ENCODE results near the gene CTIF.
"Not testable (repeated sequence)": the region's sequence is repeated elsewhere in the genome, so short reads cannot be mapped to it uniquely, and the experiment has no call there.

The CTIF gene

GRCh38 chr18:48811977-48812451 lies 273.2 kb downstream of the CTIF start:
- DNase-seq = not testable (repeated sequence)

- DNase-seq = no peak
Observed at GRCh38 chr18:48813321-48813720, 274.5 kb downstream of the CTIF start.

GRCh38 chr18:48813833-48814489 lies 275.1 kb downstream of the CTIF start:
- DNase-seq = peak; percentile 97

- no peak for DNase-seq
Observed at GRCh38 chr18:48814490-48815178, 275.8 kb downstream of the CTIF start.

- no peak for DNase-seq
Observed at GRCh38 chr18:48815179-48815515, 276.3 kb downstream of the CTIF start.

- DNase-seq = no peak
Observed at GRCh38 chr18:48815581-48816324, 276.9 kb downstream of the CTIF start.

GRCh38 chr18:48816554-48816953 lies 277.7 kb downstream of the CTIF start:
- no peak for DNase-seq

GRCh38 chr18:48817021-48817461 lies 278.2 kb downstream of the CTIF start:
- DNase-seq = no peak

- DNase-seq = no peak
Observed at GRCh38 chr18:48818329-48819254, 279.8 kb downstream of the CTIF start.

- no peak for DNase-seq
Observed at GRCh38 chr18:48819276-48819675, 280.4 kb downstream of the CTIF start.

GRCh38 chr18:48819781-48820482 lies 281.1 kb downstream of the CTIF start:
- DNase-seq = no peak

GRCh38 chr18:48820483-48821250 lies 281.8 kb downstream of the CTIF start:
- DNase-seq = no peak

- no peak for DNase-seq
Observed at GRCh38 chr18:48821251-48821590, 282.4 kb downstream of the CTIF start.

- DNase-seq = no peak
Observed at GRCh38 chr18:48821845-48822244, 283.0 kb downstream of the CTIF start.

GRCh38 chr18:48824231-48824970 lies 285.6 kb downstream of the CTIF start:
- no peak for DNase-seq

GRCh38 chr18:48825101-48825745 lies 286.4 kb downstream of the CTIF start:
- no peak for DNase-seq

- DNase-seq = no peak
Observed at GRCh38 chr18:48826271-48826670, 287.4 kb downstream of the CTIF start.

GRCh38 chr18:48826806-48827205 lies 288.0 kb downstream of the CTIF start:
- DNase-seq = no peak

- DNase-seq = no peak
Observed at GRCh38 chr18:48827291-48828193, 288.7 kb downstream of the CTIF start.
